ENCODE data around the gene OR2F1.

GRCh38 chr7:143914938-143915652, 39.5 kb upstream of the OR2F1 start:
- TF ChIP-seq EZH2phosphoT487 (IDR thresholded peaks at IDR 0.05; ENCODE audit: low read depth, severe bottlenecking, unreplicated experiment) = no peak
- TF ChIP-seq CTCF (IDR thresholded peaks at IDR 0.05; ENCODE audit: poor library complexity) = no peak
- TF ChIP-seq EZH2 (IDR thresholded peaks at IDR 0.05; ENCODE audit: borderline replicate concordance) = no peak
